ENCODE measurements around the gene EPYC. TPM values are rescaled to one million over a fixed set of nuclear protein-coding genes. Genes with fewer than 3 reads are reported as not detected.
A peak's percentile ranks its signal among the peaks of the same experiment; 100 is the strongest.

EPYC gene
- total and polyA plus RNA-seq, 2 experiments from 2014 or later = not detected

- Histone ChIP-seq H3K4me3 (no peak overlapping the region), H3K4me2 (ENCODE audit: unreplicated experiment) (no peak overlapping the region), H3K9ac (no peak overlapping the region), H3K36me3 (ENCODE audit: low read depth) (no peaks in the 10 kb centered on the region), H4K20me1 (ENCODE audit: insufficient read depth) (no peaks in the 10 kb centered on the region), H3K9me3 (ENCODE audit: low read depth) (no peaks in the 10 kb centered on the region), H3K27me3 (replicated peaks; ENCODE audit: insufficient read depth) (no peaks in the 10 kb centered on the region), H3K9me2 (ENCODE audit: insufficient read depth) (no peaks in the 10 kb centered on the region), H2AFZ (no peak overlapping the region), H3K79me2 (ENCODE audit: insufficient read depth) (no peaks in the 10 kb centered on the region), H3F3A (ENCODE audit: insufficient read depth) (no peaks in the 10 kb centered on the region), H3K4me1 (ENCODE audit: insufficient read depth) (no peaks in the 10 kb centered on the region), H3K27ac (no peak overlapping the region)
- no peak for DNase-seq
- TF ChIP-seq EZH2 (IDR thresholded peaks at IDR 0.05; ENCODE audit: insufficient read depth, poor library complexity, severe bottlenecking) (no peak), EZH2phosphoT487 (IDR thresholded peaks at IDR 0.05; ENCODE audit: insufficient read depth, low read depth) (no peak)
- in situ Hi-C loops (cut with MboI) = no loop called here
- 96 to 98% methylated on average over 5 of the region's 5 CpGs for WGBS, 2 experiments (ENCODE audit: low coverage in 1 of 2, low lambda C conversion rate in 2 of 2, missing lambda C conversion rate in 2 of 2)
These were observed 68.4 kb downstream of the EPYC start for GRCh38 chr12:90936230-90937005.

GRCh38 chr12:90925562-90925961 is 79.2 kb downstream of the EPYC start:
- no peak overlapping the region for H3K4me2 ChIP-seq (ENCODE audit: unreplicated experiment)
- H3K27me3 ChIP-seq (replicated peaks; ENCODE audit: insufficient read depth) = no peaks in the 10 kb centered on the region
- H3K4me3 ChIP-seq = no peak overlapping the region
- H3K9me2 ChIP-seq (ENCODE audit: insufficient read depth) = no peaks in the 10 kb centered on the region
- peaks cover 6% of the 10 kb centered on the region; the same call in 1 of the 2 replicates for H3F3A ChIP-seq (ENCODE audit: insufficient read depth)
- no peak overlapping the region for H3K9ac ChIP-seq
- no peaks in the 10 kb centered on the region for H3K36me3 ChIP-seq (ENCODE audit: low read depth)
- no peaks in the 10 kb centered on the region for H3K9me3 ChIP-seq (ENCODE audit: low read depth)
- no peak overlapping the region for H2AFZ ChIP-seq
- no peak overlapping the region for H3K27ac ChIP-seq
- no peak for TF ChIP-seq EZH2phosphoT487 (IDR thresholded peaks at IDR 0.05; ENCODE audit: insufficient read depth, low read depth)
- no peak for TF ChIP-seq EZH2 (IDR thresholded peaks at IDR 0.05; ENCODE audit: insufficient read depth, poor library complexity, severe bottlenecking)
- WGBS, 2 experiments (ENCODE audit: low coverage in 1 of 2, low lambda C conversion rate in 2 of 2, missing lambda C conversion rate in 2 of 2) = 76% methylated on average over 5 of the region's 5 CpGs
- no peaks in the 10 kb centered on the region for H3K79me2 ChIP-seq (ENCODE audit: insufficient read depth)
- in situ Hi-C loops (cut with MboI) = no loop called here
- peaks cover 12% of the 10 kb centered on the region for H3K4me1 ChIP-seq (ENCODE audit: insufficient read depth)
- DNase-seq = no peak
- no peaks in the 10 kb centered on the region for H4K20me1 ChIP-seq (ENCODE audit: insufficient read depth)

DNA sequence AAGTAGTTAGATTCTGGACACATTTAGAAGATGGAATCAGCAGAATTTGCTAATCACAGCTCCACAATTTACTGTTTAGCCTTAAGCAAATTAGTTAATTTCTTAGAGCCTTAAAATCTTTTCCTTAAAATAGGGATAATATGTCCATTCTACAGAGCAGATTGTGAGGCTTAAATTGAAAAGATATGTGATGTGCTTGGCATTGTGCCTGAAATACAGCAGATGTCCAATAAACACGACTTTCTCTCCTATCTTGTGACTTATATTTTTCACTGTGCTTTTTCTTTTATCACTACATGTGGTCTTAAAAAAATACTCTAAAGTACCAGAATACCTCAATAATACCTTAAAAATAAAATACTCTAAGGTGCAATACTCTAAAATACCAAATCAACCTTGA is 80.4 kb downstream of the EPYC start:
- Histone ChIP-seq H3K4me1 (ENCODE audit: insufficient read depth) (peaks cover 12% of the 10 kb centered on the region), H3K9me3 (ENCODE audit: low read depth) (no peaks in the 10 kb centered on the region), H3K79me2 (ENCODE audit: insufficient read depth) (no peaks in the 10 kb centered on the region), H3F3A (ENCODE audit: insufficient read depth) (peaks cover 6% of the 10 kb centered on the region; the same call in 1 of the 2 replicates), H3K9ac (no peak overlapping the region), H3K4me3 (no peak overlapping the region), H4K20me1 (ENCODE audit: insufficient read depth) (no peaks in the 10 kb centered on the region), H3K27me3 (replicated peaks; ENCODE audit: insufficient read depth) (no peaks in the 10 kb centered on the region), H3K27ac (no peak overlapping the region), H3K9me2 (ENCODE audit: insufficient read depth) (no peaks in the 10 kb centered on the region), H2AFZ (no peak overlapping the region), H3K4me2 (ENCODE audit: unreplicated experiment) (no peak overlapping the region), H3K36me3 (ENCODE audit: low read depth) (no peaks in the 10 kb centered on the region)
- no peak for TF ChIP-seq EZH2phosphoT487 (IDR thresholded peaks at IDR 0.05; ENCODE audit: insufficient read depth, low read depth)
- TF ChIP-seq EZH2 (IDR thresholded peaks at IDR 0.05; ENCODE audit: insufficient read depth, poor library complexity, severe bottlenecking) = no peak
- 17 to 18% methylated on average over 1 of the region's 1 CpG for WGBS, 2 experiments (ENCODE audit: low coverage in 1 of 2, low lambda C conversion rate in 2 of 2, missing lambda C conversion rate in 2 of 2)
- in situ Hi-C loops (cut with MboI) = no loop called here
- no peak for DNase-seq

DNA sequence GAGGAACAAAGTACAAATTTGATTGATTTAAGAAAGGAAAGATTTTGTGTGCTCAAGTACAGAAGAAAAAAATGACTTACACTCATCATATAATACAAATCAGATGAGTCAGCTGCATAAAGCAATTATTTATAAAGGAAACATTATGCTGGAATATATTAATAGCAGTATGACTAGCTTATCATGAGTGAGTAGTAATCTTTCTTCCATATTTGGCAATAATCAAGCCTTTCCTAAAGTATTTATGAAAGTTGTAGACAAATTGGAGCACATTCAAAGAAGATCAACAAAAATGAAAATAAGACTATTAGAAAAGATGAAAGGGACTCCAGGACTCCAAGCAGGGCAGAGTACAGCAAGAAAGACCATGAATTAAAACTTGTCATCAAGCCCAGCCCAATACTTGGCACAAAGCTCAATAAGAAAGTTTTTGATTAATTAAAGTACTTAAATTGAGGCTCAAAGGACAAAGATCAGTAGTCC is 82.6 kb downstream of the EPYC start:
- peak; percentile 65 for DNase-seq
- H2AFZ ChIP-seq = no peak overlapping the region
- TF ChIP-seq EZH2phosphoT487 (IDR thresholded peaks at IDR 0.05; ENCODE audit: insufficient read depth, low read depth) (no peak), EZH2 (IDR thresholded peaks at IDR 0.05; ENCODE audit: insufficient read depth, poor library complexity, severe bottlenecking) (no peak)
- H3K27ac ChIP-seq = no peak overlapping the region
- H3K4me3 ChIP-seq = no peak overlapping the region
- in situ Hi-C loops (cut with MboI) = no loop called here
- peaks cover 12% of the 10 kb centered on the region for H3K4me1 ChIP-seq (ENCODE audit: insufficient read depth)
- no peak overlapping the region for H3K9ac ChIP-seq
- no peaks in the 10 kb centered on the region for H3K9me2 ChIP-seq (ENCODE audit: insufficient read depth)
- H4K20me1 ChIP-seq (ENCODE audit: insufficient read depth) = no peaks in the 10 kb centered on the region
- H3K79me2 ChIP-seq (ENCODE audit: insufficient read depth) = no peaks in the 10 kb centered on the region
- peaks cover 6% of the 10 kb centered on the region; the same call in 1 of the 2 replicates for H3F3A ChIP-seq (ENCODE audit: insufficient read depth)
- H3K4me2 ChIP-seq (ENCODE audit: unreplicated experiment) = peak overlapping the region; percentile 24
- no peaks in the 10 kb centered on the region for H3K9me3 ChIP-seq (ENCODE audit: low read depth)
- no peaks in the 10 kb centered on the region for H3K36me3 ChIP-seq (ENCODE audit: low read depth)
- no peaks in the 10 kb centered on the region for H3K27me3 ChIP-seq (replicated peaks; ENCODE audit: insufficient read depth)

All from GM23248 (cell line).